Dendritic cell treated with granulocyte-macrophage colony-stimulating factor and Interleukin-4, amounts not matched to agents 40 ng/mL and 50 ng/mL, for 4 days (primary cell): ENCODE data around the gene TBC1D1.

ENCODE experiments used
- H3K27ac Mint-ChIP-seq: one replicate; pipeline ENCODE4 v1.8.0; 2022; ENCODE audit warnings: mild to moderate bottlenecking, mixed read lengths
- H3K27me3 Mint-ChIP-seq: one replicate; pipeline ENCODE4 v1.8.0; 2022; ENCODE audit warnings: mild to moderate bottlenecking, mixed read lengths
- H3K36me3 Mint-ChIP-seq: one replicate; pipeline ENCODE4 v1.8.0; 2022; ENCODE audit warnings: low read depth, mixed read lengths
- H3K4me1 Mint-ChIP-seq: one replicate; pipeline ENCODE4 v1.8.0; 2022; ENCODE audit warnings: low read depth, mixed read lengths
- H3K4me3 Mint-ChIP-seq: one replicate; pipeline ENCODE4 v1.8.0; 2022; ENCODE audit warnings: mild to moderate bottlenecking, moderate library complexity, mixed read lengths
- H3K9me3 Mint-ChIP-seq: one replicate; pipeline ENCODE4 v1.8.0; 2022; ENCODE audit warnings: mixed read lengths
- intact Hi-C: fragments of 100-400 bp; cut with micrococcal nuclease; formaldehyde crosslinking; loops from one replicate; pipeline ENCODE4 v1.15.0; 2022

Gene TBC1D1

GRCh38 chr4:38071801-38072431 lies 181.0 kb downstream of the TBC1D1 start:
- H3K27ac Mint-ChIP-seq = peak overlapping the region; percentile 60
- H3K27me3 Mint-ChIP-seq = no peaks in the 10 kb centered on the region
- H3K9me3 Mint-ChIP-seq = no peaks in the 10 kb centered on the region
- no peak overlapping the region for H3K4me3 Mint-ChIP-seq
- peaks cover 93% of the 10 kb centered on the region for H3K4me1 Mint-ChIP-seq
- intact Hi-C loops = loop anchor here (10.0 kb wide), 1 partner anchor 243 kb away; no protein-coding TSS in a partner anchor
- peaks cover 72% of the 10 kb centered on the region for H3K36me3 Mint-ChIP-seq

GRCh38 chr4:38072578-38072977 lies 181.7 kb downstream of the TBC1D1 start:
- Mint-ChIP-seq H3K27ac (peak overlapping the region; percentile 21), H3K4me3 (no peak overlapping the region), H3K36me3 (peaks cover 78% of the 10 kb centered on the region), H3K27me3 (no peaks in the 10 kb centered on the region), H3K9me3 (no peaks in the 10 kb centered on the region), H3K4me1 (peaks cover 93% of the 10 kb centered on the region)
- intact Hi-C loops = loop anchor here (10.0 kb wide), 1 partner anchor 242 kb away; no protein-coding TSS in a partner anchor

- Mint-ChIP-seq H3K4me1 (peaks cover 93% of the 10 kb centered on the region), H3K36me3 (peaks cover 72% of the 10 kb centered on the region), H3K27ac (peak overlapping the region; percentile 62), H3K9me3 (no peaks in the 10 kb centered on the region), H3K4me3 (no peak overlapping the region), H3K27me3 (no peaks in the 10 kb centered on the region)
- intact Hi-C loops = loop anchor here (10.0 kb wide), 1 partner anchor 241 kb away; no protein-coding TSS in a partner anchor
Observed at GRCh38 chr4:38073596-38074234, 182.8 kb downstream of the TBC1D1 start.

- Mint-ChIP-seq H3K4me3 (peak overlapping the region; percentile 61), H3K9me3 (no peaks in the 10 kb centered on the region), H3K36me3 (peaks cover 70% of the 10 kb centered on the region), H3K4me1 (peaks cover 95% of the 10 kb centered on the region), H3K27ac (peak overlapping the region; percentile 86), H3K27me3 (no peaks in the 10 kb centered on the region)
- intact Hi-C loops = loop anchor here (5.0 to 10.0 kb wide), 3 partner anchors 87 to 239 kb away; no protein-coding TSS in a partner anchor
Observed at GRCh38 chr4:38075370-38076152, 184.7 kb downstream of the TBC1D1 start.

- intact Hi-C loops = loop anchor here (5.0 to 10.0 kb wide), 3 partner anchors 86 to 239 kb away; no protein-coding TSS in a partner anchor
- Mint-ChIP-seq H3K27me3 (no peaks in the 10 kb centered on the region), H3K4me1 (peaks cover 96% of the 10 kb centered on the region), H3K9me3 (no peaks in the 10 kb centered on the region), H3K4me3 (no peak overlapping the region), H3K27ac (peak overlapping the region; percentile 86), H3K36me3 (peaks cover 72% of the 10 kb centered on the region)
Observed at GRCh38 chr4:38076153-38076669, 185.3 kb downstream of the TBC1D1 start.

DNA sequence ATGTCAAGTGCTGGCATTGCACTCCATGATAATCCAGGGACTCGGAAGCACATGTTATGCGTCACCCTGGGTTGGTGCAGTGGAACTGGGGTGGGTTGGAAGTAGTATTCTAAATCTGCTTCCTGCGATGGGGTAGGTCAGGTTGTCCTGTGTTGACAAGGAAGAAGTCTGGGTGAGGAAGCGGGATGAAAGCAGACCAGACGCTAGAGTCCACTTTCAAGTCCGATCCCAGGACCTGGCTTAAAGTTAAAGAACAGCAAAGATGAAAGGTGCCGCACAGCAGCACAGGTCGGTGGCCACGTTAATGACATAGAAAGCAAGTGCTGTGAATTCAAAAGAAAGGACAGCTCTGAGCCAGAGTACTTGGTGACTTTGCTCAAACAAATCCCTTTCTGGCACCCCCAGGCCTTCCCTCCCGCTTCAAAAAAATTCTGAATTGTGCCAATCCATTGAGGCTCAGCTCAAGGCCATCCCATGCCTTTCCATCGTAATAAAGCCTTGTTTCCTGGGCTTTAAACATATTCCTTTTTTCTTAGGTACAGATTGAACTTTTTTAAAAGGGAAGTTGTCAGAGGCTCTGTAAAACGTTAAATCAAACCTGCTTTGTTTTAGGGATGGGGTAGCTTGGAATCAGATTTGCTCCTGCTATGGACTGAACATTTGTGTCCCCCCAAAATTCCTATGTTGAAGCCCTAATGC lies 187.1 kb downstream of the TBC1D1 start:
- H3K27ac Mint-ChIP-seq = peak overlapping the region; percentile 91
- no peaks in the 10 kb centered on the region for H3K27me3 Mint-ChIP-seq
- H3K4me1 Mint-ChIP-seq = peaks cover 95% of the 10 kb centered on the region
- peaks cover 64% of the 10 kb centered on the region for H3K36me3 Mint-ChIP-seq
- no peak overlapping the region for H3K4me3 Mint-ChIP-seq
- no peaks in the 10 kb centered on the region for H3K9me3 Mint-ChIP-seq
- intact Hi-C loops = loop anchor here (5.0 to 10.0 kb wide), 3 partner anchors 84 to 237 kb away; no protein-coding TSS in a partner anchor

DNA sequence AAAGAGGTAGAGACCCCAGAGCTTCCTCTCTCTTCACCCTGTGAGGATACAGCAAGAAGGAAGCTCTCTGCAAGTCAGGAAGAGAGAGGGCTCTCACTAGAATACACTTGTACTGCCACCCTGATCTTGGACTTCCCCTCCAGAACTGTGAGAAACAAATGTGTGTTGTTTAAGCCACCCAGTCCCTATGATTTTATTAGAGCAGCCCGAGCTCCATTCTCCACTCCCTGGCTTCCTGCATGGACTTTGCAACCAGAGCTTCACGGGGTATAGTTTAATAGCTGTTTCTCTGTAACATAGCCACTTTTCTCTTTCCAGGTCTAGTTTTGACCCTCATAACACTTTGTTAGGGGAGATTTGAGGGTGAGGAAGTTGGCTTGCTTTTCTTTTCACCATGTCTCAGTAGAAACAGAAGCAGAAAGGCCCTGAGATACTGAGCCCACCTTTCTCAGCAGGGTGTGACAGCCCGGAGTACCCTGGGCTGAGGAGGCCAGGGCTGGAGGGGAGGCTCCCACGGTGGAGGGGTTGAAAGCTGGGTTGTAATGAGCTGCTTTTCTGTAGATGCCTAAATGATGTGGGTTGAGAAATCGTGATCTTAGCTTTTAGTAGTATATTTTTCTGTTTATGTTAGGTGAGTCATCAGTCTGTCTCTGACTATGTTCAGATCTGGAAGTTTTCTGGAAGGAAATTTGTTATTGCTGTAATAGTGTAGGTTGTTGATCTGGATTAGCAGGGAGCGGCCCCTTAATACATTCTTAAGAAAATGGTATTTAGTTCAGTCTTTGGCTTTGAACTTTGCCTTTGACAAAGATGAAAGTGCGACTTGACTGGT lies 187.9 kb downstream of the TBC1D1 start:
- intact Hi-C loops = loop anchor here (5.0 to 10.0 kb wide), 3 partner anchors 83 to 236 kb away; no protein-coding TSS in a partner anchor
- Mint-ChIP-seq H3K27me3 (no peaks in the 10 kb centered on the region), H3K9me3 (no peaks in the 10 kb centered on the region), H3K27ac (peak overlapping the region; percentile 91), H3K4me1 (peaks cover 91% of the 10 kb centered on the region), H3K36me3 (peaks cover 56% of the 10 kb centered on the region), H3K4me3 (peak overlapping the region; percentile 61)

DNA sequence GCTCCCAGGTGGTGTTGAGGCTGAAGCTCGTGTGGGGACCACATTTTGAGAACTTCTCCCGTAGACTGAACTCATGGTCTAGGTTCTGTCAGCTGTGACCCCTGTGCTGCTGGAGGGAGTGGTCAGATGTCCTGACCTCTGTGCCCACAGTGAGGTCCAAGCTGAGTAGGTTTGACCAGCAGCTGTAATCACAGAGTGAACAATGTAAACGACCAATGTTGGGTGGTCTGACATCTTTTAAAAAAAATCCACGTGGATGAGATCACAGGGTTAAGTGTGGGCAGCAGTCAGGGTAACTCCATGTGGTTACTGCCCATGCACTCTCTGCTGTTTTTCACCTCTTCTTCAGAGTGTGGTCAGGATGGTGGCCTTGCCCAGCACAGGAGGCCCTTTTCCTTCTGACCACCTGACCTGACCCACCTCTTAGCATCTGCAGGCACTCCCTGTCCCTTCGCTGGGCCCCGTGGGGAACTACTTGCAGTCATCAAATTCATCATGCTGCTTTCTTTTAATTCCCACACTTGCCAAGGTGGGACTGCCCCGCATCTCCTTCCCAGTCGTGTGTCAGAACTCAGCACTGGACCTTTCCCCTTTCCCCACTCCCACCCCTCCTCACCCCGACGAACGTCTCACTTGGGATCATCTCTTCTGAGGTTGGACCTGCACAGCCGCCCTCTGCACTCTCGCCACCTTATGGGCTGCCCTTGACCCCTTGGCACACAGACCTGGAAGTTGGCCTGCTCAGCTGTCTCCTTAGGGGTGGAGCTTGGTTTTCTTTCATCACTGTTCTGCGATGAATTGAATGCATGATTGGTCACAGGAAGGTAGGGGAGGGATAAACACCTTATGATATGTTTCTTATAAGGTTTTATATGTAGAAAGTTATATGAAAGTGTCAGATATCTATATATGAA lies 189.4 kb downstream of the TBC1D1 start:
- peak overlapping the region; percentile 91 for H3K27ac Mint-ChIP-seq
- intact Hi-C loops = no loop called here
- H3K4me3 Mint-ChIP-seq = no peak overlapping the region
- peaks cover 57% of the 10 kb centered on the region for H3K36me3 Mint-ChIP-seq
- H3K27me3 Mint-ChIP-seq = no peaks in the 10 kb centered on the region
- H3K4me1 Mint-ChIP-seq = peaks cover 76% of the 10 kb centered on the region
- no peaks in the 10 kb centered on the region for H3K9me3 Mint-ChIP-seq

- Mint-ChIP-seq H3K9me3 (no peaks in the 10 kb centered on the region), H3K4me3 (peak overlapping the region; percentile 2), H3K4me1 (peaks cover 59% of the 10 kb centered on the region), H3K36me3 (peaks cover 61% of the 10 kb centered on the region), H3K27ac (peak overlapping the region; percentile 91), H3K27me3 (no peaks in the 10 kb centered on the region)
- intact Hi-C loops = no loop called here
Observed at GRCh38 chr4:38082021-38082420, 191.1 kb downstream of the TBC1D1 start.

DNA sequence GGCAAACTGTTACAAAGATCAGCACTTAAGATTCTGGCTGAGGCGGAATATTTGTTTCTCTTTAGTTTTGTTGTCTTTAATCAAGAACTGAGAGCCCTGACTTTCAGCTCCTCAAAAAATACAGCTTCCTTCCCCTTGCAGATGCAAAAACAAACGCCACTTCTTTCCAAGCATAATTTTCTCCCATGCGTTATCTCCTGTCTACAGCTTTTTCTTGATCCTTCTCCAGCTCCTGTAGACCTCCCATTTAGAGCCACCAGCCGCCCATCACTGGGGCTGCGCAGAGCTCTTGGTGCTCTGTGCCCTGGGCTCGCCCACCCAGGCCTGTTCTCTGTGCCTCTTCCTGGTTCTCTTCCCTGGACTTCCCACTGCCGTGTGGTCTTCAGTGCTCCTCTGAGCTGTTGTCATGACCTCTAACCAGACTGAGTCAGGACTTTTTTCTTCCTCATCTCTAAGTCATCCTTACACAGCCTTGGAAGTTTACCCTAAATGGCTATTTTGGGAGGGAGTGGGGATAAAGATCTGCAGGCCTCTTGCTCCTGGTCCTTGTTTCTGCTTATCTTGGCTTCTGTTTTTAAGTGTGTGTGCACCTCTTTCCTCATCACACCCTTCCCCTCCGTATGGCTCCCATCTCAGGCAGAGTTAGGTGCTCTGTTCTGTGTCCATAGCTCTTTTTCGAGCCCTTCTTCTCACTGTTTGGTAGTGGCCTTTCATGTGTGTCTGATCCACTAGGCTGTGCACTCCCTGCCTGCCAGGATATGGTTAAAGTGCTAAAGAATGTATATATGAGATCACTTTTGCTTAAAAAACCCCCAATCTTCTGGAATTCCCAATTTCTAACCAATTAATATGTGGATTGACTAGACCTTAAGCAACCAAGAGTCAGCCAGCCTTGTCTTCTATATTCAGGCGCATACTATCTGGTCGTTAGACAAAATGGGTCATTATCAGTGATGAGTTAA lies 191.8 kb downstream of the TBC1D1 start:
- peaks cover 52% of the 10 kb centered on the region for H3K4me1 Mint-ChIP-seq
- peaks cover 61% of the 10 kb centered on the region for H3K36me3 Mint-ChIP-seq
- H3K27me3 Mint-ChIP-seq = no peaks in the 10 kb centered on the region
- H3K27ac Mint-ChIP-seq = peak overlapping the region; percentile 91
- H3K9me3 Mint-ChIP-seq = no peaks in the 10 kb centered on the region
- intact Hi-C loops = no loop called here
- peak overlapping the region; percentile 56 for H3K4me3 Mint-ChIP-seq
